ENCODE results near the gene CIB2.

The CIB2 gene

DNA sequence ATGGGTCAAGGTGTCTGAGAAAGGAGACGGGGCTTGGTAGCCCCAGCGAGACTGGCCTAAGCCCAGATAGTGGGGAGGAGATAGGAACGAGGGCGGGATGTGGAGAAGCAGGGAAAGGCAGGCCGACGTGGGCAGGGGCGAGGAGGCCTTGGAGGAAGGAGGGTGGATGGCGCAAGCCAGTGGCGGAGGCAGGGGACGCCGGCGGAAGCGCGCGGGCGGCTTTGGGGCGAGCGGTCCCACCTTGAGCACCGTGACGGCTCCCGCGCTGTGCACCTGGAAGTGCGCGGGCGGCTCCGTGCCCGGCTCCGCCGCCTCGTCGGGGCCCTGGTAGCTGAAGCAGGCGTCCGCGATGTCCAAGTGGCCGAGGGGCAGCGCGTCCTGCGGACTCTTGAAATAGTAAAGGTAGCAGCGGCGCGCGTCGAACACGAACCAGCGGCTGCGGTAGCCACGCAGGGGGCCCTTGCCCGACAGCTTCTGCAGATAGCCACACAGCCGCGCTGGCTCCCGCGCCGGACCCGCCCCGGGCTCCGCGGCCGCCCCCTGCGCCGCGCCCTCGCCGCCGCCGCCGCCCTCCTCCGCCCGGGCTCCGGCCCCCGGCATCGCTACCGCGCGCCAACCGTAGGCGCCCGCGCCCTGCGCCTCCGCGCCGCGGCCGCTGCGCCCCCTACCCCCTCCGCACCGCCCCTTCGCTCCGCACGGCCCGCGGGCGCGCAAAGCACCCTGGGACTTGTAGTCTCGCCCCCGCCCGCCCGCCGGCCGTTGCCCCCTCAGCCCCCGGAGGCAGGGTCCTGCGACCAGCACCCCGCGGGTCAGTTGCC, 54.0 kb downstream of the CIB2 start, which contains the start of gene TBC1D2B (continued):
- TF ChIP-seq ZBTB8A (tag by site-specific recombination; IDR thresholded peaks at IDR 0.05): peak; percentile 89
- no peak for TF ChIP-seq FEZF1 (tag by site-specific recombination; IDR thresholded peaks at IDR 0.05)
- TF ChIP-seq ZNF335 (tag by site-specific recombination; conservative IDR thresholded peaks at IDR 0.05): peak; percentile 87
- TF ChIP-seq ZNF366 (tag by site-specific recombination; conservative IDR thresholded peaks at IDR 0.05): peak; percentile 59; the same call in 1 of the 2 replicates
- TF ChIP-seq MYNN (tag by site-specific recombination; IDR thresholded peaks at IDR 0.05; ENCODE audit: borderline replicate concordance): peak; percentile 29; the same call in 1 of the 2 replicates
- TF ChIP-seq ZNF747 (tag by site-specific recombination; IDR thresholded peaks at IDR 0.05): no peak
- TF ChIP-seq, protein P1, sequence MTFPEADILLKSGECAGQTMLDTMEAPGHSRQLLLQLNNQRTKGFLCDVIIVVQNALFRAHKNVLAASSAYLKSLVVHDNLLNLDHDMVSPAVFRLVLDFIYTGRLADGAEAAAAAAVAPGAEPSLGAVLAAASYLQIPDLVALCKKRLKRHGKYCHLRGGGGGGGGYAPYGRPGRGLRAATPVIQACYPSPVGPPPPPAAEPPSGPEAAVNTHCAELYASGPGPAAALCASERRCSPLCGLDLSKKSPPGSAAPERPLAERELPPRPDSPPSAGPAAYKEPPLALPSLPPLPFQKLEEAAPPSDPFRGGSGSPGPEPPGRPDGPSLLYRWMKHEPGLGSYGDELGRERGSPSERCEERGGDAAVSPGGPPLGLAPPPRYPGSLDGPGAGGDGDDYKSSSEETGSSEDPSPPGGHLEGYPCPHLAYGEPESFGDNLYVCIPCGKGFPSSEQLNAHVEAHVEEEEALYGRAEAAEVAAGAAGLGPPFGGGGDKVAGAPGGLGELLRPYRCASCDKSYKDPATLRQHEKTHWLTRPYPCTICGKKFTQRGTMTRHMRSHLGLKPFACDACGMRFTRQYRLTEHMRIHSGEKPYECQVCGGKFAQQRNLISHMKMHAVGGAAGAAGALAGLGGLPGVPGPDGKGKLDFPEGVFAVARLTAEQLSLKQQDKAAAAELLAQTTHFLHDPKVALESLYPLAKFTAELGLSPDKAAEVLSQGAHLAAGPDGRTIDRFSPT (tag by site-specific recombination; IDR thresholded peaks at IDR 0.05): peak; percentile 26; the same call in 1 of the 2 replicates
- peak; percentile 74 for TF ChIP-seq ZNF76 (tag by site-specific recombination; IDR thresholded peaks at IDR 0.05; ENCODE audit: borderline replicate concordance, low read depth)
- peak; percentile 87 for TF ChIP-seq SP2 (tag by site-specific recombination; IDR thresholded peaks at IDR 0.05)
- TF ChIP-seq, protein P2, sequence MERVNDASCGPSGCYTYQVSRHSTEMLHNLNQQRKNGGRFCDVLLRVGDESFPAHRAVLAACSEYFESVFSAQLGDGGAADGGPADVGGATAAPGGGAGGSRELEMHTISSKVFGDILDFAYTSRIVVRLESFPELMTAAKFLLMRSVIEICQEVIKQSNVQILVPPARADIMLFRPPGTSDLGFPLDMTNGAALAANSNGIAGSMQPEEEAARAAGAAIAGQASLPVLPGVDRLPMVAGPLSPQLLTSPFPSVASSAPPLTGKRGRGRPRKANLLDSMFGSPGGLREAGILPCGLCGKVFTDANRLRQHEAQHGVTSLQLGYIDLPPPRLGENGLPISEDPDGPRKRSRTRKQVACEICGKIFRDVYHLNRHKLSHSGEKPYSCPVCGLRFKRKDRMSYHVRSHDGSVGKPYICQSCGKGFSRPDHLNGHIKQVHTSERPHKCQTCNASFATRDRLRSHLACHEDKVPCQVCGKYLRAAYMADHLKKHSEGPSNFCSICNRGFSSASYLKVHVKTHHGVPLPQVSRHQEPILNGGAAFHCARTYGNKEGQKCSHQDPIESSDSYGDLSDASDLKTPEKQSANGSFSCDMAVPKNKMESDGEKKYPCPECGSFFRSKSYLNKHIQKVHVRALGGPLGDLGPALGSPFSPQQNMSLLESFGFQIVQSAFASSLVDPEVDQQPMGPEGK (tag by site-specific recombination; IDR thresholded peaks at IDR 0.05): peak; percentile 86
- 0 out of 2 replicates have a peak, but pooled peaks have one; percentile 49 for TF ChIP-seq ZSCAN30 (tag by site-specific recombination; IDR thresholded peaks at IDR 0.05)
- TF ChIP-seq, protein P3, sequence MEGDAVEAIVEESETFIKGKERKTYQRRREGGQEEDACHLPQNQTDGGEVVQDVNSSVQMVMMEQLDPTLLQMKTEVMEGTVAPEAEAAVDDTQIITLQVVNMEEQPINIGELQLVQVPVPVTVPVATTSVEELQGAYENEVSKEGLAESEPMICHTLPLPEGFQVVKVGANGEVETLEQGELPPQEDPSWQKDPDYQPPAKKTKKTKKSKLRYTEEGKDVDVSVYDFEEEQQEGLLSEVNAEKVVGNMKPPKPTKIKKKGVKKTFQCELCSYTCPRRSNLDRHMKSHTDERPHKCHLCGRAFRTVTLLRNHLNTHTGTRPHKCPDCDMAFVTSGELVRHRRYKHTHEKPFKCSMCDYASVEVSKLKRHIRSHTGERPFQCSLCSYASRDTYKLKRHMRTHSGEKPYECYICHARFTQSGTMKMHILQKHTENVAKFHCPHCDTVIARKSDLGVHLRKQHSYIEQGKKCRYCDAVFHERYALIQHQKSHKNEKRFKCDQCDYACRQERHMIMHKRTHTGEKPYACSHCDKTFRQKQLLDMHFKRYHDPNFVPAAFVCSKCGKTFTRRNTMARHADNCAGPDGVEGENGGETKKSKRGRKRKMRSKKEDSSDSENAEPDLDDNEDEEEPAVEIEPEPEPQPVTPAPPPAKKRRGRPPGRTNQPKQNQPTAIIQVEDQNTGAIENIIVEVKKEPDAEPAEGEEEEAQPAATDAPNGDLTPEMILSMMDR (tag by site-specific recombination; IDR thresholded peaks at IDR 0.05): peak; percentile 48
- TF ChIP-seq ZNF311 (tag by site-specific recombination; IDR thresholded peaks at IDR 0.05; ENCODE audit: borderline replicate concordance): no peak
- TF ChIP-seq ZFP37 (tag by site-specific recombination; IDR thresholded peaks at IDR 0.05): 0 out of 2 replicates have a peak, but pooled peaks have one; percentile 45
- TF ChIP-seq SP7 (tag by site-specific recombination; IDR thresholded peaks at IDR 0.05): peak; percentile 47; the same call in 1 of the 2 replicates
- TF ChIP-seq, protein P4, sequence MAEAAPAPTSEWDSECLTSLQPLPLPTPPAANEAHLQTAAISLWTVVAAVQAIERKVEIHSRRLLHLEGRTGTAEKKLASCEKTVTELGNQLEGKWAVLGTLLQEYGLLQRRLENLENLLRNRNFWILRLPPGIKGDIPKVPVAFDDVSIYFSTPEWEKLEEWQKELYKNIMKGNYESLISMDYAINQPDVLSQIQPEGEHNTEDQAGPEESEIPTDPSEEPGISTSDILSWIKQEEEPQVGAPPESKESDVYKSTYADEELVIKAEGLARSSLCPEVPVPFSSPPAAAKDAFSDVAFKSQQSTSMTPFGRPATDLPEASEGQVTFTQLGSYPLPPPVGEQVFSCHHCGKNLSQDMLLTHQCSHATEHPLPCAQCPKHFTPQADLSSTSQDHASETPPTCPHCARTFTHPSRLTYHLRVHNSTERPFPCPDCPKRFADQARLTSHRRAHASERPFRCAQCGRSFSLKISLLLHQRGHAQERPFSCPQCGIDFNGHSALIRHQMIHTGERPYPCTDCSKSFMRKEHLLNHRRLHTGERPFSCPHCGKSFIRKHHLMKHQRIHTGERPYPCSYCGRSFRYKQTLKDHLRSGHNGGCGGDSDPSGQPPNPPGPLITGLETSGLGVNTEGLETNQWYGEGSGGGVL (tag by site-specific recombination; IDR thresholded peaks at IDR 0.05): peak; percentile 41; the same call in 1 of the 2 replicates
- peak; percentile 76; the same call in 1 of the 2 replicates for TF ChIP-seq ZNF394 (tag by site-specific recombination; IDR thresholded peaks at IDR 0.05; ENCODE audit: borderline replicate concordance)
- TF ChIP-seq SP3 (tag by site-specific recombination; IDR thresholded peaks at IDR 0.05): peak; percentile 52
- TF ChIP-seq GLIS1 (tag by site-specific recombination; IDR thresholded peaks at IDR 0.05): peak; percentile 74
- peak; percentile 76 for TF ChIP-seq ZBTB17 (tag by site-specific recombination; IDR thresholded peaks at IDR 0.05)
- TF ChIP-seq, protein P5, sequence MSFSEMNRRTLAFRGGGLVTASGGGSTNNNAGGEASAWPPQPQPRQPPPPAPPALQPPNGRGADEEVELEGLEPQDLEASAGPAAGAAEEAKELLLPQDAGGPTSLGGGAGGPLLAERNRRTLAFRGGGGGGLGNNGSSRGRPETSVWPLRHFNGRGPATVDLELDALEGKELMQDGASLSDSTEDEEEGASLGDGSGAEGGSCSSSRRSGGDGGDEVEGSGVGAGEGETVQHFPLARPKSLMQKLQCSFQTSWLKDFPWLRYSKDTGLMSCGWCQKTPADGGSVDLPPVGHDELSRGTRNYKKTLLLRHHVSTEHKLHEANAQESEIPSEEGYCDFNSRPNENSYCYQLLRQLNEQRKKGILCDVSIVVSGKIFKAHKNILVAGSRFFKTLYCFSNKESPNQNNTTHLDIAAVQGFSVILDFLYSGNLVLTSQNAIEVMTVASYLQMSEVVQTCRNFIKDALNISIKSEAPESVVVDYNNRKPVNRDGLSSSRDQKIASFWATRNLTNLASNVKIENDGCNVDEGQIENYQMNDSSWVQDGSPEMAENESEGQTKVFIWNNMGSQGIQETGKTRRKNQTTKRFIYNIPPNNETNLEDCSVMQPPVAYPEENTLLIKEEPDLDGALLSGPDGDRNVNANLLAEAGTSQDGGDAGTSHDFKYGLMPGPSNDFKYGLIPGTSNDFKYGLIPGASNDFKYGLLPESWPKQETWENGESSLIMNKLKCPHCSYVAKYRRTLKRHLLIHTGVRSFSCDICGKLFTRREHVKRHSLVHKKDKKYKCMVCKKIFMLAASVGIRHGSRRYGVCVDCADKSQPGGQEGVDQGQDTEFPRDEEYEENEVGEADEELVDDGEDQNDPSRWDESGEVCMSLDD (tag by site-specific recombination; IDR thresholded peaks at IDR 0.05): peak; percentile 33; the same call in 1 of the 2 replicates
- TF ChIP-seq, protein P6, sequence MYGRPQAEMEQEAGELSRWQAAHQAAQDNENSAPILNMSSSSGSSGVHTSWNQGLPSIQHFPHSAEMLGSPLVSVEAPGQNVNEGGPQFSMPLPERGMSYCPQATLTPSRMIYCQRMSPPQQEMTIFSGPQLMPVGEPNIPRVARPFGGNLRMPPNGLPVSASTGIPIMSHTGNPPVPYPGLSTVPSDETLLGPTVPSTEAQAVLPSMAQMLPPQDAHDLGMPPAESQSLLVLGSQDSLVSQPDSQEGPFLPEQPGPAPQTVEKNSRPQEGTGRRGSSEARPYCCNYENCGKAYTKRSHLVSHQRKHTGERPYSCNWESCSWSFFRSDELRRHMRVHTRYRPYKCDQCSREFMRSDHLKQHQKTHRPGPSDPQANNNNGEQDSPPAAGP (tag by site-specific recombination; IDR thresholded peaks at IDR 0.05): peak; percentile 76
- TF ChIP-seq, protein P7, sequence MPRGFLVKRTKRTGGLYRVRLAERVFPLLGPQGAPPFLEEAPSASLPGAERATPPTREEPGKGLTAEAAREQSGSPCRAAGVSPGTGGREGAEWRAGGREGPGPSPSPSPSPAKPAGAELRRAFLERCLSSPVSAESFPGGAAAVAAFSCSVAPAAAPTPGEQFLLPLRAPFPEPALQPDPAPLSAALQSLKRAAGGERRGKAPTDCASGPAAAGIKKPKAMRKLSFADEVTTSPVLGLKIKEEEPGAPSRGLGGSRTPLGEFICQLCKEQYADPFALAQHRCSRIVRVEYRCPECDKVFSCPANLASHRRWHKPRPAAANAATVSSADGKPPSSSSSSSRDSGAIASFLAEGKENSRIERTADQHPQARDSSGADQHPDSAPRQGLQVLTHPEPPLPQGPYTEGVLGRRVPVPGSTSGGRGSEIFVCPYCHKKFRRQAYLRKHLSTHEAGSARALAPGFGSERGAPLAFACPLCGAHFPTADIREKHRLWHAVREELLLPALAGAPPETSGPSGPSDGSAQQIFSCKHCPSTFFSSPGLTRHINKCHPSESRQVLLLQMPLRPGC (tag by site-specific recombination; IDR thresholded peaks at IDR 0.05): no peak
- peak; percentile 97 for TF ChIP-seq EGR2 (tag by site-specific recombination; IDR thresholded peaks at IDR 0.05; ENCODE audit: low read depth)
